Nephron progenitor cell (in vitro differentiated cells): ENCODE results near the gene SH3D19.

ENCODE experiments used
- DNase-seq: peaks from one replicate; pipeline ENCODE4 v3.0.0; 2021
- H3K27ac Mint-ChIP-seq: 2 replicates; pipeline ENCODE4 v1.8.0; 2021; ENCODE audit warnings: mild to moderate bottlenecking, moderate library complexity, mixed read lengths
- H3K27me3 Mint-ChIP-seq: 2 replicates; pipeline ENCODE4 v1.8.0; 2021; ENCODE audit warnings: mild to moderate bottlenecking, low read depth, mixed read lengths; ENCODE audit not compliant: poor library complexity
- H3K36me3 Mint-ChIP-seq: 2 replicates; pipeline ENCODE4 v1.8.0; 2021; ENCODE audit warnings: low read depth, mixed read lengths
- H3K4me1 Mint-ChIP-seq: 2 replicates; pipeline ENCODE4 v1.8.0; 2021; ENCODE audit warnings: mixed read lengths
- H3K4me3 Mint-ChIP-seq: 2 replicates; pipeline ENCODE4 v1.8.0; 2021; ENCODE audit warnings: mild to moderate bottlenecking, moderate library complexity, mixed read lengths
- H3K9me3 Mint-ChIP-seq: 2 replicates; pipeline ENCODE4 v1.8.0; 2021; ENCODE audit warnings: mild to moderate bottlenecking, moderate library complexity, mixed read lengths
- TF ChIP-seq, protein P1 (sequence below): fragments of 200-600 bp; sonication (generic); IDR thresholded peaks from 2 replicates; pipeline ENCODE4 v1.5.0; 2021; ENCODE audit warnings: antibody characterized with exemption

Gene SH3D19

DNA sequence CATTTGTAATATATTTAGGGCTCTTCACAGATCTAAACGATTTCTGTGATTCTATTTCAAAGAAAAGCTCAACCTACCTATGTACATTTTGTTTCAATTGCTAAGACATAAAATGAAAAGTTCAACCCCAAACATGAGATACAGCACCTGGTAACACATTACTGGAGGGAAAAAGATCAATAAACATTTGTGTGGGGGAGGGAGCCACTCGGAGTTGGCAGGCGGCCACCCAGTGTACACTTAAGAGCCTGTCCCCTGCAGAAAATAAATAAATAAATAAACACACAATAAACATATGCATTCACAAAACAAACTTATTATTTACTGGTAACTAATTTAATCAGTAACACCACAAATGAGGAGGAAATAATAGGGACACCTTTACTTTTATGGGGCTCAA lies 29.2 kb downstream of the SH3D19 start:
- no peak overlapping the region for H3K27ac Mint-ChIP-seq
- H3K27me3 Mint-ChIP-seq: no peaks in the 10 kb centered on the region
- peaks cover 71% of the 10 kb centered on the region for H3K36me3 Mint-ChIP-seq
- TF ChIP-seq, protein P1, sequence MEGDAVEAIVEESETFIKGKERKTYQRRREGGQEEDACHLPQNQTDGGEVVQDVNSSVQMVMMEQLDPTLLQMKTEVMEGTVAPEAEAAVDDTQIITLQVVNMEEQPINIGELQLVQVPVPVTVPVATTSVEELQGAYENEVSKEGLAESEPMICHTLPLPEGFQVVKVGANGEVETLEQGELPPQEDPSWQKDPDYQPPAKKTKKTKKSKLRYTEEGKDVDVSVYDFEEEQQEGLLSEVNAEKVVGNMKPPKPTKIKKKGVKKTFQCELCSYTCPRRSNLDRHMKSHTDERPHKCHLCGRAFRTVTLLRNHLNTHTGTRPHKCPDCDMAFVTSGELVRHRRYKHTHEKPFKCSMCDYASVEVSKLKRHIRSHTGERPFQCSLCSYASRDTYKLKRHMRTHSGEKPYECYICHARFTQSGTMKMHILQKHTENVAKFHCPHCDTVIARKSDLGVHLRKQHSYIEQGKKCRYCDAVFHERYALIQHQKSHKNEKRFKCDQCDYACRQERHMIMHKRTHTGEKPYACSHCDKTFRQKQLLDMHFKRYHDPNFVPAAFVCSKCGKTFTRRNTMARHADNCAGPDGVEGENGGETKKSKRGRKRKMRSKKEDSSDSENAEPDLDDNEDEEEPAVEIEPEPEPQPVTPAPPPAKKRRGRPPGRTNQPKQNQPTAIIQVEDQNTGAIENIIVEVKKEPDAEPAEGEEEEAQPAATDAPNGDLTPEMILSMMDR: no peak
- no peak for DNase-seq
- H3K9me3 Mint-ChIP-seq: peaks cover 20% of the 10 kb centered on the region
- no peak overlapping the region for H3K4me3 Mint-ChIP-seq
- peaks cover 10% of the 10 kb centered on the region for H3K4me1 Mint-ChIP-seq

DNA sequence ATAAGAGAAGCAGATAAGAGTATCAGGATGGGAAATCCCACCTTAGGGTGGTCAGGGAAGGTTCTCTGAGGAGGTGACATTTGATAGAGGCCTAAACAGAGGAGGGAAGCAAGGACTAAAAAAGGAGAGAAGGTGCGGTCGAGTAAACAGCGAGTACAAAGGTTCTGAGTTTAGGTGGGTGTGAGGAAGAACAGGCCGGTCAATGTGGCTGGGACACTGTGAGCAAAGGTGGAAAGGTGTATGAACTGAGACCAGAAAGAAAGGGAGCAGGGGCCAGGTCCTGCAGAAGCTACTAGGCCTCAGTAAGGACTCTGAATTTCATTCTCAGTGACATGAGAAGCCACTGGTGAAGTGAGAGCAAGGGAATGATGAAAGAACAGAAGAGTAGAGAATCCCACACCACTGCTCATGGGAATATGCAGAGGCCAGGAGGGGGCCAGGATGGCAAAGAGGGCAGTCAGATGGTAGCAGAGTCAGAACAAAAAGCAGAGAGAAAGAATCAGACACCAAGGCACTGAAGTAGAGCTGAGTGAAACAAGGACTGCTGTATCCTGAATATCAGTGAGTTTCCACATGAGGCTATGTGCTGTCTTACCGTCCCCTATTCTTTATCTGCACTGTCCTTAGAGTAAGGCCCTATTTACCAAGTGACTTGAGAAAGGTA lies 30.4 kb downstream of the SH3D19 start:
- no peak for DNase-seq
- Mint-ChIP-seq H3K4me1 (peaks cover 10% of the 10 kb centered on the region), H3K27ac (peak overlapping the region; percentile 8), H3K9me3 (peaks cover 21% of the 10 kb centered on the region), H3K27me3 (no peaks in the 10 kb centered on the region), H3K4me3 (no peak overlapping the region), H3K36me3 (peaks cover 71% of the 10 kb centered on the region)
- TF ChIP-seq, protein P1: no peak

DNA sequence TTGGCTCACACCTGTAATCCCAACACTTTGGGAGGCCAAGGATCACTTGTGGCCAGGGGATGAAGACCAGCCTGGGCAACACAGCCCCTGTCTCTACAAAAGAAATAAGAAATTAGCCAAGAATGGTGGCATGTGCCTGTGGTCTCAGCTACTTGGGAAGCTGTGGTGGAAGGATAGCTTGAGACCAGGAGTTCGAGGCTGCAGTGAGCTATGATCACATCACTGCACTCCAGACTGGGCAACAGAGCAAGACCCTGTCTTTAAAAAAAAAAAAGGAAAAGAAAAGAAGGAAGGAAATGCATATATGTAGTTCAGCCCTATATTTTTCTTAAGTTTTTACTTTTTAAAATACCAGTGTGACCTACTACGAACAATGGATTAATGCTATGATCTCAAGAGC lies 33.4 kb downstream of the SH3D19 start:
- Mint-ChIP-seq H3K27ac (no peak overlapping the region), H3K27me3 (no peaks in the 10 kb centered on the region), H3K4me1 (peaks cover 10% of the 10 kb centered on the region), H3K9me3 (peaks cover 21% of the 10 kb centered on the region), H3K36me3 (peaks cover 67% of the 10 kb centered on the region), H3K4me3 (no peak overlapping the region)
- TF ChIP-seq, protein P1: no peak
- DNase-seq: no peak

DNA sequence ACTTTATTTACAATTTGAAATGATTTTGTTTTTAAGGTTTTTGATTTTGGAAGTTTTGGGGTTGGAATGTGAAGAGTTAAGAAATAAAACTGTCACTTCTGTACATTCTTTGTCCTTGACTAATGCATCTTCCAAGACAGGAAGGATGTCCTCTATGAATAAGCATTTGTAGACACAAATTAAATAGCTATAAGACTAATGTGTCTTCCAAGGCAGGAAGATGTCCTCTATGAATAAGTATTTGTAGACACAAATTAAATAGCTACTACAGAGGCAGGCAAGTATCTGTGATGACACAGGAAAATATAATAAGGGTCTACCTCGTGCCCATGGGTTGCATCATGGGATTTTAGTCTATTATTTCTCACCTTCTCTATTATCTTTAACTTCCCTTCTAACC lies 33.9 kb downstream of the SH3D19 start:
- no peak for DNase-seq
- TF ChIP-seq, protein P1: no peak
- Mint-ChIP-seq H3K36me3 (peaks cover 68% of the 10 kb centered on the region), H3K27me3 (no peaks in the 10 kb centered on the region), H3K9me3 (peaks cover 22% of the 10 kb centered on the region), H3K4me3 (no peak overlapping the region), H3K4me1 (peaks cover 9% of the 10 kb centered on the region), H3K27ac (no peak overlapping the region)

DNA sequence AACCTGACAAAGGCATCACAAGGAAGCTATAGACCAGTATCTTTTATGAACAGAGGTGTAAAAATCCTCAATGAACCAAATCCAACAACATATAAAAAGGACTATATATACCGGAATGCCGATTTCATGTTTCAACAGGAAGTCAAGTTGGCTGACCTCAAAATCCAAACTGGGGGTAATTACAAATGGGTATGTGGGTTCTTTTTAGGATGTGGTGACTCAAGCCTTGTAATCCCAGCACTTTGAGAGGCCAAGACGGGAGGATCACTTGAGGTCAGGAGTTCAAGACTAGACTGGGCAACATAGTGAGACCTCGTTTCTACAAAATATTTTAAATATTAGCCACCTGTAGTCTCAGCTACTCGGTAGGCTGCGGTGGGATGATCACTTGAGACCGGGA lies 38.0 kb downstream of the SH3D19 start:
- no peak overlapping the region for H3K27ac Mint-ChIP-seq
- no peak for DNase-seq

More for the DNA sequence above, 38.0 kb downstream of the SH3D19 start:
- peaks cover 80% of the 10 kb centered on the region for H3K36me3 Mint-ChIP-seq
- no peaks in the 10 kb centered on the region for H3K27me3 Mint-ChIP-seq
- no peak overlapping the region for H3K4me3 Mint-ChIP-seq
- H3K4me1 Mint-ChIP-seq: no peaks in the 10 kb centered on the region
- TF ChIP-seq, protein P1: no peak
- peaks cover 52% of the 10 kb centered on the region for H3K9me3 Mint-ChIP-seq
